ENCODE measurements around the gene GOLIM4. TPM values are rescaled to one million over a fixed set of nuclear protein-coding genes. Genes with fewer than 3 reads are reported as not detected.

Gene GOLIM4
- total and polyA plus RNA-seq, 2 of the 13 experiments (the other 11 are each of a cell fraction or from before 2014, with no cell fraction given) = 10.9 to 47.7 TPM

- CTCF ChIA-PET (ENCODE audit: low intra/inter-chr PET ratio, low total read pairs) = interaction anchor here (0.7 to 4.2 kb wide), 4 partner anchors 40 to 121 kb away, joined by 5 to 117 read pairs (median 6); partner anchors contain the start of gene GOLIM4
- no TSS peak for BruUV-seq (replicated peaks)
- H3K9me3 ChIP-seq (ENCODE audit: low read length) = no peaks in the 10 kb centered on the region
- H3K27me3 ChIP-seq (ENCODE audit: control insufficient read depth in 1 of 2, insufficient read depth in 2 of 2, low read length in 2 of 2) = no peaks in the 10 kb centered on the region
- H4K20me1 ChIP-seq (ENCODE audit: insufficient read depth, low read length) = 0 out of 2 replicates have a peak, but pooled peaks cover 2% of the 10 kb centered on the region
- POLR2A ChIA-PET = no interaction called here
- H3K9ac ChIP-seq (ENCODE audit: insufficient read depth, low read depth, low read length) = no peak overlapping the region
- ATAC-seq (no peak), FAIRE-seq (no peak), DNase-seq (ENCODE audit: low spot score) (no peak)
- in situ Hi-C loops (cut with HindIII; ENCODE audit: extremely low pct_ligation_motif_present, low pct_unique_long_range_greater_than_20kb) (no loop called here), intact Hi-C loops (cut with micrococcal nuclease; ENCODE audit: unreplicated experiment) (loop anchor here (1.0 to 10.0 kb wide), 4 partner anchors 47 to 799 kb away; partner anchors contain the start of gene GOLIM4)
- no peak overlapping the region for H3K4me2 ChIP-seq (ENCODE audit: low read depth, low read length)
- 93% methylated on average over 3 of the region's 3 CpGs for WGBS (ENCODE audit: low lambda C conversion rate)
- H2AFZ ChIP-seq (ENCODE audit: low read length) = no peak overlapping the region
- TF ChIP-seq ZBTB26 (CRISPR knock-in tag; IDR thresholded peaks at IDR 0.05; ENCODE audit: borderline replicate concordance) (no peak), CEBPB (IDR thresholded peaks at IDR 0.05; ENCODE audit: borderline replicate concordance, low read depth, low read length) (peak; percentile 61; the same call in 1 of the 2 replicates), ZNF816 (CRISPR knock-in tag; IDR thresholded peaks at IDR 0.05; ENCODE audit: borderline replicate concordance) (no peak), ZFP91 (CRISPR knock-in tag; IDR thresholded peaks at IDR 0.05; ENCODE audit: borderline replicate concordance) (no peak), ZNF335 (CRISPR knock-in tag; IDR thresholded peaks at IDR 0.05) (no peak), ONECUT2 (CRISPR knock-in tag; IDR thresholded peaks at IDR 0.05) (no peak)
- peaks cover 4 to 14% of the 10 kb centered on the region in 2 experiments; a peak in 3 of 5 replicates for H3K36me3 ChIP-seq (replicated peaks in 1 of 2; ENCODE audit: control insufficient read depth in 1 of 2, insufficient read depth in 2 of 2, low read length in 2 of 2)
- peaks cover 19% of the 10 kb centered on the region for H3K79me2 ChIP-seq (ENCODE audit: insufficient read depth, low read length)
- H3K4me3 ChIP-seq (replicated peaks in 1 of 3; ENCODE audit: insufficient read depth in 1 of 3, low read depth in 2 of 3, low read length in 3 of 3) = no peak overlapping the region
- no peaks in the 10 kb centered on the region for H3K4me1 ChIP-seq (ENCODE audit: insufficient read depth, low read length)
- H3K27ac ChIP-seq (ENCODE audit: extremely low read length, insufficient read depth, low read length) = no peak overlapping the region
Measured at GRCh38 chr3:168047936-168048335, 47.8 kb downstream of the GOLIM4 start.

Data from HepG2 (cell line).